Coronary artery (tissue), 2 donors: ENCODE results near the gene CCDC40.
"Not testable (repeated sequence)": the region's sequence is repeated elsewhere in the genome, so short reads cannot be mapped to it uniquely, and the experiment has no call there.

Experiments
- DNase-seq: peaks from one replicate; pipeline ENCODE4 v3.0.0-alpha.2; 2017; ENCODE audit warnings: low spot score
- H3K27ac ChIP-seq, 2 donors: fragments of 200-600 bp; sonication (generic); one replicate each; pipeline ENCODE4 v1.5.1; 2016 to 2019
- H3K4me3 ChIP-seq: fragments of 200-600 bp; sonication (generic); 2 replicates; pipeline ENCODE4 v1.5.1; 2016; ENCODE audit warnings: mild to moderate bottlenecking, moderate library complexity
- CTCF ChIP-seq: fragments of 200-600 bp; sonication (generic); IDR thresholded peaks from one replicate; pipeline ENCODE4 v1.5.1; 2019; ENCODE audit warnings: antibody characterized with exemption

CCDC40 gene

GRCh38 chr17:80087346-80088265 lies 51.2 kb downstream of the CCDC40 start:
- DNase-seq: no peak
- Histone ChIP-seq H3K4me3 (no peak overlapping the region), H3K27ac (no peak overlapping the region)
- TF ChIP-seq CTCF: no peak

GRCh38 chr17:80089762-80090161 lies 53.3 kb downstream of the CCDC40 start:
- no peak overlapping the region for H3K4me3 ChIP-seq
- TF ChIP-seq CTCF: no peak
- DNase-seq: no peak
- no peak overlapping the region for H3K27ac ChIP-seq

- H3K27ac ChIP-seq, H3K4me3 ChIP-seq, DNase-seq: not testable (repeated sequence)
Measured at GRCh38 chr17:80090164-80090563, 53.7 kb downstream of the CCDC40 start.

- Histone ChIP-seq H3K27ac (no peak overlapping the region), H3K4me3 (no peak overlapping the region)
- no peak for DNase-seq
- no peak for TF ChIP-seq CTCF
Measured at GRCh38 chr17:80091376-80091775, 54.9 kb downstream of the CCDC40 start.

- Histone ChIP-seq H3K4me3 (no peak overlapping the region), H3K27ac (peak overlapping the region in 1 of 2 donors; percentile 64)
- no peak for DNase-seq
- TF ChIP-seq CTCF: no peak
Measured at GRCh38 chr17:80092959-80093358, 56.5 kb downstream of the CCDC40 start.

GRCh38 chr17:80095038-80095843 lies 58.8 kb downstream of the CCDC40 start:
- no peak for TF ChIP-seq CTCF
- no peak for DNase-seq
- no peak overlapping the region for H3K27ac ChIP-seq
- no peak overlapping the region for H3K4me3 ChIP-seq

GRCh38 chr17:80095844-80096475 lies 59.5 kb downstream of the CCDC40 start:
- H3K4me3 ChIP-seq: no peak overlapping the region
- H3K27ac ChIP-seq: no peak overlapping the region
- DNase-seq: no peak
- TF ChIP-seq CTCF: no peak
